ENCODE measurements around the gene GAL3ST2.

GRCh38 chr2:241851325-241852115, 74.9 kb downstream of the GAL3ST2 start:
- no peak for TF ChIP-seq POLR2A (IDR thresholded peaks at IDR 0.05; ENCODE audit: low read depth, low read length)
- TF ChIP-seq POLR2AphosphoS5 (IDR thresholded peaks at IDR 0.05; ENCODE audit: low read depth, low read length) = no peak
- TF ChIP-seq TAF1 (IDR thresholded peaks at IDR 0.05; ENCODE audit: low read depth, low read length) = no peak

All from GM12891 (cell line).